ENCODE results near the gene PRRG3.

PRRG3 gene

GRCh38 chrX:151710457-151710856 lies 15.2 kb downstream of the PRRG3 start:
- no peak for DNase-seq

GRCh38 chrX:151711154-151711553 lies 15.9 kb downstream of the PRRG3 start:
- no peak for DNase-seq

- DNase-seq: peak; percentile 47
These were observed 16.5 kb downstream of the PRRG3 start for GRCh38 chrX:151711787-151712186.

DNA sequence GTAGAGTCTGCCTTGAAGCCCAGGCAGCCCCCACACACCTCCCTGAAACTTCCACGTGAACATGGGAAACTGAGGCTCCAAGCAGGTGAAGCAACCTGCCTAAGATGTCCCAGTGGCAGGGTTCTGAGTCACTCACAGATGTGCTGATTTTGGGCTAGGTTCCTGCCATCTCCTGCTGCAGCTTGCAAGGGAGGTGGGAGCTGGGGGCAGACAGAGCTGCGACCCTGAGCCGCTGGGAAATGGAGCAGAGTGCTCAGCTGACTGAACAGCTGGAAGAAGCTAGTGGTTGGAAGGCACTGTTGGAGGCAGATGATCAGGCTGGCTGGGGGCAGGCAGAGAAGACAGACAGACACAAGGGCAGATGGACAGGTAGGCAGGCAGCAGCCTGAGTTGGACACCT lies 17.0 kb downstream of the PRRG3 start:
- DNase-seq: no peak

GRCh38 chrX:151713849-151714248 lies 18.6 kb downstream of the PRRG3 start:
- DNase-seq: no peak

DNA sequence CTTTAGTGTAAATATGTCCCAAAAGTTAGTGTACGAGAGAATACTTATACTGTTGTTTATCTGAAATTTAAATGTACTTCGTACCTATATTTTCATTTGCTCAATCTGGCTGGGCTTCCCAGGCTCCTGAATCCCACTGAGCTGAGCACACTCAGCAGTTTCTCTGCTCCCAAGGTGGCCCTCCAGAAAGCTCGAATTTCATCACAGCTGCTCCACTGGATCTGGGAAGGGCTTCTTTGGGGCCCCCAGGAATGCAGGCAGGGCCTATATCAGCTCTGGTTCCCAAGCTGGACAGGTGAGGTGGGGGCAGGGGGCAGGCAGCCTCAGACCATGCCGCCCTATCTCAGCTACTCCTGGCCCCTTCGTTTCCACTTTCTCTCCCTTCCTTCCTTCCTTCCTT lies 19.1 kb downstream of the PRRG3 start:
- no peak for DNase-seq

DNA sequence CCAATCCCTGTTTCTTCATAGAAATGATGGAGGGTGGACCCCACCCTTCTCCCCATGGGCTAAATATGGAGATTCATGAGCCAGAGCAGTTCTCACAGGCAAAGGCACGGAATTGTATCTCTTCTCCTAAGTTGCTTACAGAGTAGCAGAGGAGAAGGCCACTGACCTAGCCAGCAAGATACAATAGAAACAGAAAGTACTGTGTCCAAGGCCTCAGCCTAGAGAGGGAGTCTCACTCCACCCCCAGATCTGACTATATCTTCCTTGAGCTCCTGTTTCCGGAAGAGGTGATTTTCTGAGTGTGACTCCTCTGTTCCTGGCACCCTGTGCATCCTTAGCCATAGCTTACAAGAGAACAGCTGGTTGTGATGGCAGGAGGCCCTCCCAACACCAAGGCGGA lies 20.5 kb downstream of the PRRG3 start, which contains the start of gene FATE1:
TSS of gene FATE1 (plus strand) at position 284 of the 400 bp plus-strand sequence. CDS start at position 369, 85 bp downstream.
- no peak for DNase-seq

GRCh38 chrX:151722241-151722846 lies 27.1 kb downstream of the PRRG3 start:
- no peak for DNase-seq

- DNase-seq: no peak
These were observed 28.0 kb downstream of the PRRG3 start for GRCh38 chrX:151723156-151723760.

DNA sequence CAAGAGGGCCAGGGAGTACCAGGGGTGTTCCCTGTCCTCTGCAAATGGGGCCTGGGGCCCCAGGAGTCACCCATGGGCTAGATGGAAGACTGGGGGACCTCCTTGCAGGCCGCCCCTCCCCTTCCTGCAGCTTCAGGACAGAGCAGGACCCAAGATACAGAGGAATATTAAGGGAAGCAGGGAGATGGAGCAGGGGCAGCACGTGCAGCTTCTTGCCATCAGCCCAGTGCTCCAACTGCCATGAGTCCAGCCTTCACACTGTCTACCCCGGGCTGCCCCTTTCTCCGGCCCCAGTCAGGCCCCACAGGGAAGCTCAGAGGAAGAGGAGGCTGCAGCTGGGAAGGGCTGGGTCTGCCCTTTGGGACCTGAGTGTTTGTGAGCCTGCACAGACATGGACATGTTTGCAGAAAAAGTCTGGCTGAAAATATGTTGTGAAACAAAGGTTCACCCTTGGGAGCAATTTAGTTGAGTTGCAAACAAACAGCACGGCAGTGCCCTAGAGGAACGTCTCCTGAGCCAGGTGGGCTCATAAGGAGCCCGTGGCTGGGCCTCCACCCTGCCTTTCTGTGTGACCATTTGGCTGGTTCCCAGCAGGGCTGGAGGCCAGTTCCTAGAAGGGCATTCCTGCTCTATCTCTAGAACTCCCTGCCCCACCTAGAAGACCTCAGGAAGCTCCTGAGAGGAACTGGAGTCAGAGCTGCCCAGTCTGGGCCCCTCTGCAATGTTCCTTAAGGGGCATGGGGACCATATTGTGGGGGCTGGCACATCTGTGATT lies 29.5 kb downstream of the PRRG3 start:
- DNase-seq: no peak

- DNase-seq: no peak
These were observed 30.0 kb downstream of the PRRG3 start for GRCh38 chrX:151725338-151725614.

DNA sequence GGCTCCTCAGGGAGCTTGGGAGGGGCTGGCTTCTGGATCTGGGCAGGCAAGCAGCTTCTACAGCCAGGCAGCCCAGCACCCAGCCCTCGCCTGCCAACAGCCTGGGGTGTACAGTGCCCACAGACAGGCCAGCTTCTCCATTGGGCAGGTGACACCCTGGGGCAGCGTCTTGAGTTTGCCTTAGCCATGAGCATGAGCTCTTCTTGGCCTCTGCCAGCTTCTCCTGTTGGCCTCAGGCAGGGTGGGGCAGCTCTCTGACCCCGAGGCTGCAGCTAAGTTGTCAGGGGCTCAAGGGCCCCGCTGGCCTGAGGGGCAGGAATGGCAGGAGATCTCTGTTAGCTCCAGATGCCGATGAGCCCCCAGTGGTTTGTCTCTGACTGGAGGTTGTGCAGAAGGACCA lies 31.5 kb downstream of the PRRG3 start:
- DNase-seq: no peak

GRCh38 chrX:151727346-151727745 lies 32.1 kb downstream of the PRRG3 start:
- DNase-seq: no peak

DNA sequence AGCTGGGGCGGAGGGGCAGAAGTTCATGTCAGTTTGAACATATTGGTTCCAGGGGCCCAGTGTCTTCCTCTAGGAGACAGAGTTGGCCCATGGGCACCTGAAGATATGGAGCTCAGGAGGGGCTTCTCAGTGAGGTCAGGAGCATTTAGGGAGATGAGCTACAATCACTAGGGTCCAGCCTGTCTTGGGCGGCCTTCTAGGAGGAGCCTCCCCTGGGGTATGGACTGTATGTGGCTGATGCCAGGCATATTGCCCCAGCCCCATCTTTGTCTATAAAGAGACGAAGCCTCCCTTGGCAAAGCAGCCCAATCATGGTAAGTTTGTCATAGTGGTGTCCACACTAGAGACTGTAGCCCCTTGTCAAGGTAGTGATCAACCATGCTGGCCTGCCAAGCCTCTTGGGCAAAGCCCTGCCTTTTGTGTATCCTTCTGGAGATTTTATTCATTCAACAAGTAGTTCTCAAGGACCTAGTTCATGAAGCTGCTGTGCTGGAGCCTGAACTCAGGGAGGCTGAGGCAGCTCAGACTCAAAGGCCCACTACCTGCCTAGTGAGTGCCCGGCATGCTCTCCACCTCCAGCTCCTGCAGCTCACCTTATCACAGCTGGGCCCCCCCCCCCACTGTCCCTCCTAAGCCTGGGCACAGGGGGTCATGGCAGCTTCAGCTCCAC lies 33.9 kb downstream of the PRRG3 start:
- DNase-seq: no peak

DNA sequence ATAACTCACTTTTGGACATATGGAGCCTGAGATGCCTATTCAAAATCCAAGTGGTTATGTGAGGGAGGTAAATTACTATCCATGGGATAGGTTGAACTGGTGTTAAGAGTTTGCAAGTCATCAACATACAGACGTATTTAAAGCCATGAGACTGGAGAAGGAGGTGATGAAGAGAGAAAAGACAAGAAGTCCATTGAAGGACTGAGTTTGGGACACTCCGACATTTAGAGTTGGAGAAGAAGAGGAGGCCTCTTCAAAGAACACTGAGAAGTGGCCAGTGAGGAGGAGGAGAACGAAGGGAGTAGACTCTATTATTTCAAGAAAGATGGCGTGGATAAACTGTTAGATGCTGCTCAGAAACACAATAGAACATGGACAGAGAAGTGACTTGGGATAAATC lies 39.2 kb downstream of the PRRG3 start, which contains the start of gene CNGA2:
TSS of gene CNGA2 (plus strand) at position 301 of the 400 bp plus-strand sequence. CDS start 3,738 bp downstream, outside the sequence.
- DNase-seq: no peak

DNA sequence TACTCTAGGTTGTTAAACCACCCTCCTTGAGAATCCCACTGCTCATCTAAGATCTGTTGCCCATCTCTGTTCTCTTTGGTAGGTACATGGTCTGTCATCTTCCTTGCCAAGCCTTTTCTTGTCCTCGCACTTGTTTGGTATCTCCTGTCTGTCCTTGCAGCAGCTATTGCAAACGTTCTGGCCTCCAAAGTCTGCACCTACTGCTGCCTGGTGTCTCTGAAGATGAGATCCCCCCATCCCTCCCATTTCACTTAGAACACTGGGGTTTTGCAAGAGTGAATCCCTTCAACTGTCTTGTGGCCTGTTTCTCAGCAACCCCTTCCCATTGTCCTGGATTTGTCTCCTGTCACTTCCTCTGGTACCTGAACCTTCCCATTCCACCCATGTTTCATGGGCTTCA lies 40.0 kb downstream of the PRRG3 start:
- DNase-seq: no peak

- DNase-seq: no peak
These were observed 41.4 kb downstream of the PRRG3 start for GRCh38 chrX:151736685-151737084.

GRCh38 chrX:151737494-151737893 lies 42.2 kb downstream of the PRRG3 start:
- DNase-seq: no peak

- no peak for DNase-seq
These were observed 43.5 kb downstream of the PRRG3 start for GRCh38 chrX:151738751-151739150.

GRCh38 chrX:151741606-151742005 lies 46.3 kb downstream of the PRRG3 start:
- DNase-seq: no peak

- DNase-seq: no peak
These were observed 47.1 kb downstream of the PRRG3 start for GRCh38 chrX:151742311-151742710.

GRCh38 chrX:151743651-151744470 lies 48.6 kb downstream of the PRRG3 start:
- no peak for DNase-seq

GRCh38 chrX:151745651-151746050 lies 50.4 kb downstream of the PRRG3 start:
- DNase-seq: no peak

All from NCI-H2029 treated with DMSO at 0.1 percent for 48 hours (cell line).